WTC11 (cell line): ENCODE results near the gene TNFRSF19. TPM values are rescaled to one million over a fixed set of nuclear protein-coding genes. Genes with fewer than 3 reads are reported as not detected.

Experiments
- ATAC-seq: fragments of 200-7000 bp; cut with Tn5 transposase; 2 replicates; pipeline ENCODE4 v1.10.0; 2021; ENCODE audit warnings: mild to moderate bottlenecking, moderate library complexity
- CTCF ChIA-PET: fragments of 300-600 bp; sonication (Branson Sonifier 250); formaldehyde crosslinking; loops from one replicate; lab custom pipeline; 2021; ENCODE audit warnings: antibody characterized with exemption; lab: Charles Lee
- POLR2A ChIA-PET: fragments of 350-600 bp; sonication (Branson Sonifier 250); formaldehyde crosslinking; loops from one replicate; lab custom pipeline; 2021; ENCODE audit warnings: antibody characterized with exemption; lab: Charles Lee
- DNase-seq: peaks from one replicate; pipeline ENCODE4 v3.0.0; 2021; ENCODE audit warnings: low spot score
- H3K27ac Mint-ChIP-seq: 2 replicates; pipeline ENCODE4 v1.8.0; 2021; ENCODE audit warnings: mixed read lengths
- H3K27me3 Mint-ChIP-seq: 2 replicates; pipeline ENCODE4 v1.8.0; 2021; ENCODE audit warnings: low read depth, mild to moderate bottlenecking, moderate library complexity, mixed read lengths
- H3K36me3 Mint-ChIP-seq: 2 replicates; pipeline ENCODE4 v1.8.0; 2021; ENCODE audit warnings: mixed read lengths
- H3K4me1 Mint-ChIP-seq: 2 replicates; pipeline ENCODE4 v1.8.0; 2022; ENCODE audit warnings: mixed read lengths
- H3K4me3 Mint-ChIP-seq: 2 replicates; pipeline ENCODE4 v1.8.0; 2021; ENCODE audit warnings: mild to moderate bottlenecking, moderate library complexity, mixed read lengths
- H3K9me3 Mint-ChIP-seq: 2 replicates; pipeline ENCODE4 v1.8.0; 2021; ENCODE audit warnings: mixed read lengths
- ARID4B ChIP-seq: sonication (generic); formaldehyde crosslinking; IDR thresholded peaks from 2 replicates; pipeline ENCODE4 v1.8.0; 2023; ENCODE audit warnings: missing genetic modification reagents, mild to moderate bottlenecking, borderline replicate concordance
- ATF1 ChIP-seq: sonication (generic); formaldehyde crosslinking; IDR thresholded peaks from 2 replicates; pipeline ENCODE4 v1.8.1; 2023; ENCODE audit warnings: mild to moderate bottlenecking, moderate library complexity, missing genetic modification reagents
- ATF2 ChIP-seq: sonication (generic); formaldehyde crosslinking; IDR thresholded peaks from 2 replicates; pipeline ENCODE4 v1.8.1; 2022; ENCODE audit warnings: low read depth, missing genetic modification reagents, borderline replicate concordance
- CBFB ChIP-seq: sonication (generic); formaldehyde crosslinking; IDR thresholded peaks from 2 replicates; pipeline ENCODE4 v1.8.1; 2022; ENCODE audit warnings: mild to moderate bottlenecking, low read depth, missing genetic modification reagents
- CREM ChIP-seq: sonication (generic); formaldehyde crosslinking; IDR thresholded peaks from 2 replicates; pipeline ENCODE4 v1.8.1; 2022; ENCODE audit warnings: mild to moderate bottlenecking, missing genetic modification reagents, moderate library complexity
- GRHL2 ChIP-seq: fragments of 250-450 bp; sonication (Bioruptor Pico); IDR thresholded peaks from 2 replicates; pipeline ENCODE4 v1.8.0; 2022; ENCODE audit warnings: mild to moderate bottlenecking, moderate library complexity; ENCODE audit not compliant: insufficient replicate concordance, severe bottlenecking
- PREB ChIP-seq: sonication (generic); formaldehyde crosslinking; IDR thresholded peaks from 2 replicates; pipeline ENCODE4 v1.8.1; 2022; ENCODE audit warnings: mild to moderate bottlenecking, missing genetic modification reagents, moderate library complexity, borderline replicate concordance
- SP1 ChIP-seq: sonication (generic); formaldehyde crosslinking; conservative IDR thresholded peaks from 2 replicates; pipeline ENCODE4 v1.8.1; 2022; ENCODE audit warnings: missing genetic modification reagents
- ZNF121 ChIP-seq: sonication (generic); formaldehyde crosslinking; IDR thresholded peaks from 2 replicates; pipeline ENCODE4 v1.8.0; 2023; ENCODE audit warnings: missing genetic modification reagents
- ZNF138 ChIP-seq: sonication (generic); formaldehyde crosslinking; conservative IDR thresholded peaks from 2 replicates; pipeline ENCODE4 v1.8.1; 2022; ENCODE audit warnings: mild to moderate bottlenecking, moderate library complexity, missing genetic modification reagents
- ZNF219 ChIP-seq: sonication (generic); formaldehyde crosslinking; IDR thresholded peaks from 2 replicates; pipeline ENCODE4 v1.8.0; 2023; ENCODE audit warnings: missing genetic modification reagents, mild to moderate bottlenecking, borderline replicate concordance
- ZNF281 ChIP-seq: sonication (generic); formaldehyde crosslinking; IDR thresholded peaks from 2 replicates; pipeline ENCODE4 v1.8.0; 2023; ENCODE audit warnings: mild to moderate bottlenecking, missing genetic modification reagents
- ZNF416 ChIP-seq: fragments of 250-450 bp; sonication (Bioruptor Pico); IDR thresholded peaks from 2 replicates; pipeline ENCODE4 v1.9.0; 2021; ENCODE audit warnings: mild to moderate bottlenecking, inconsistent platforms
- ZSCAN18 ChIP-seq: fragments of 250-450 bp; sonication (Bioruptor Pico); IDR thresholded peaks from 2 replicates; pipeline ENCODE4 v2.1.2; 2022; ENCODE audit warnings: mild to moderate bottlenecking, moderate library complexity
- total RNA-seq: library from RNA; stranded (reverse); gene quantifications from 3 replicates; pipeline ENCODE4 v1.2.3, GENCODE V29; 2021
- TF ChIP-seq, protein P1 (sequence below): fragments of 250-450 bp; sonication (Bioruptor Pico); conservative IDR thresholded peaks from 2 replicates; pipeline ENCODE4 v1.9.0; 2021; ENCODE audit warnings: mild to moderate bottlenecking
- TF ChIP-seq, protein P2 (sequence below): sonication (generic); formaldehyde crosslinking; IDR thresholded peaks from 2 replicates; pipeline ENCODE4 v1.8.1; 2022; ENCODE audit warnings: low read depth, mild to moderate bottlenecking, moderate library complexity, missing genetic modification reagents, borderline replicate concordance

Gene TNFRSF19
- total RNA-seq, 1 experiment from 2014 or later = 0.20 TPM

DNA sequence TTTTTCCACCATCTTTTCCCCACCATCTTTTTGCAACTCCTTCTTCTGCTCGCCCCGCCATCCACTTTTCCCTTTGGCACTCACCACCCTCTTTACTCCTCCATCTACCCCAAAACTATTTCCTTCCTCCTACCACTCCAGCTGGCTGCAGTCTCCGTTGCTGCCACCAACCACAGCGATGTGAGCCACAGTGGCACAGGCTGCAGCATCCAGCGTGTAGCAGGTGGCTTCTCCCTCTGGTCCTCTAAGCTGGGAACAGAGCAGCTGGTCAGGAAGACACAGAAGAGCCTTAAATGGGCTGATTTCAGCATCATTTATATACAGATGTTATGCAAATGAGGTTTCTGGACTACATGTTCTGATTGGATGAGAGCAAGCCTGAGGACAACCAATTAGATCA, 144.5 kb downstream of the TNFRSF19 start:
- DNase-seq = no peak
- no peak for ATAC-seq
- peaks cover 30% of the 10 kb centered on the region for H3K9me3 Mint-ChIP-seq
- peaks cover 3% of the 10 kb centered on the region; the same call in 1 of the 2 replicates for H3K27me3 Mint-ChIP-seq
- no peak overlapping the region for H3K27ac Mint-ChIP-seq
- H3K4me1 Mint-ChIP-seq = no peaks in the 10 kb centered on the region
- POLR2A ChIA-PET = no interaction called here
- CTCF ChIA-PET = no interaction called here
- H3K36me3 Mint-ChIP-seq = peaks cover 18% of the 10 kb centered on the region
- no peak overlapping the region for H3K4me3 Mint-ChIP-seq
- TF ChIP-seq ZNF416 = no peak
- TF ChIP-seq, protein P1, sequence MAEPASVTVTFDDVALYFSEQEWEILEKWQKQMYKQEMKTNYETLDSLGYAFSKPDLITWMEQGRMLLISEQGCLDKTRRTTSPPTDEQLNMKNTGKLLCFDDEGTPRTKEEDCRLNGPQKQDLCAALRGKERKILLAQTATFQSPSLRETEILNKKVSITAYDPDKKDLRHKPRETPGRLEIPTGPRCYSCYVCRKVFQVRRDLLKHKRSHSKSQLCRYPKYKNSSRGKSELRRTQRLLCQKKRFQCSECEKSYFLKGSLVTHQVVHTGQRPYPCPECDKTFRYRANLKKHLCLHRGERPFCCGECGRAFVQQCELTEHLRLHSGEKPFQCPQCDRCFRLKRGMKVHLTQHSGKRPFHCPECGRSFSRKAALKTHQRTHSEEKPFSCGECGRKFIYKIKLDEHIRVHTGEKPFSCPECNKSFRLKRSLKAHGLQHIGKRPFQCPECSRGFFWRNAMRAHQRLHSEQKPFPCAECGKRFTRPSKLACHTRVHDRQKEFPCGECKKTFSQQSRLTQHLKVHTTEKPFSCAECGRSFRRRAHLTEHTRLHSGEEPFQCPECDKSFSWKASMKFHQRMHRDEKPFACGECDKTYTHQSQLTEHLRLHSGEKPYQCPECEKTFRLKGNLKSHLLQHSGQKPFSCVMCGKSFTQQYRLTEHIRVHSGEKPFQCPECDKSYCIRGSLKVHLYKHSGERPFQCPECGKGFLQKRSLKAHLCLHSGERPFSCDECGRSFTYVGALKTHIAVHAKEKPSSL (CRISPR knock-in tag) = no peak
- TF ChIP-seq CBFB (CRISPR knock-in tag) = no peak
- TF ChIP-seq GRHL2 (CRISPR knock-in tag) = no peak
- no peak for TF ChIP-seq ZNF121
- no peak for TF ChIP-seq ZNF281 (CRISPR knock-in tag)
- TF ChIP-seq, protein P2, sequence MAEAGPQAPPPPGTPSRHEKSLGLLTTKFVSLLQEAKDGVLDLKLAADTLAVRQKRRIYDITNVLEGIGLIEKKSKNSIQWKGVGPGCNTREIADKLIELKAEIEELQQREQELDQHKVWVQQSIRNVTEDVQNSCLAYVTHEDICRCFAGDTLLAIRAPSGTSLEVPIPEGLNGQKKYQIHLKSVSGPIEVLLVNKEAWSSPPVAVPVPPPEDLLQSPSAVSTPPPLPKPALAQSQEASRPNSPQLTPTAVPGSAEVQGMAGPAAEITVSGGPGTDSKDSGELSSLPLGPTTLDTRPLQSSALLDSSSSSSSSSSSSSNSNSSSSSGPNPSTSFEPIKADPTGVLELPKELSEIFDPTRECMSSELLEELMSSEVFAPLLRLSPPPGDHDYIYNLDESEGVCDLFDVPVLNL (CRISPR knock-in tag) = no peak
- TF ChIP-seq ZNF219 (CRISPR knock-in tag) = no peak
- no peak for TF ChIP-seq ATF2 (CRISPR knock-in tag)
- TF ChIP-seq ZSCAN18 = no peak
- TF ChIP-seq PREB = no peak
- no peak for TF ChIP-seq SP1
- no peak for TF ChIP-seq CREM (CRISPR knock-in tag)

- H3K4me3 Mint-ChIP-seq = no peak overlapping the region
- DNase-seq = no peak
- H3K4me1 Mint-ChIP-seq = no peaks in the 10 kb centered on the region
- ATAC-seq = peak; percentile 35
- peaks cover 3% of the 10 kb centered on the region; the same call in 1 of the 2 replicates for H3K27me3 Mint-ChIP-seq
- peaks cover 30% of the 10 kb centered on the region for H3K9me3 Mint-ChIP-seq
- CTCF ChIA-PET = interaction anchor here (0.6 to 1.4 kb wide), 13 partner anchors 9 to 514 kb away, joined by 3 to 8 read pairs (median 4); partner anchors contain the start of gene MIPEP
- H3K27ac Mint-ChIP-seq = no peak overlapping the region
- peaks cover 18% of the 10 kb centered on the region for H3K36me3 Mint-ChIP-seq
- POLR2A ChIA-PET = no interaction called here
- no peak for TF ChIP-seq ZNF138 (CRISPR knock-in tag)
- no peak for TF ChIP-seq ARID4B (CRISPR knock-in tag)
- TF ChIP-seq ATF1 (CRISPR knock-in tag) = no peak
- TF ChIP-seq PREB = no peak
Measured at GRCh38 chr13:23715092-23715761, 145.0 kb downstream of the TNFRSF19 start.
